ENCODE data around the gene MTMR4.
A peak's percentile ranks its signal among the peaks of the same experiment; 100 is the strongest.
"Not testable (repeated sequence)": the region's sequence is repeated elsewhere in the genome, so short reads cannot be mapped to it uniquely, and the experiment has no call there.

Gene MTMR4

DNA sequence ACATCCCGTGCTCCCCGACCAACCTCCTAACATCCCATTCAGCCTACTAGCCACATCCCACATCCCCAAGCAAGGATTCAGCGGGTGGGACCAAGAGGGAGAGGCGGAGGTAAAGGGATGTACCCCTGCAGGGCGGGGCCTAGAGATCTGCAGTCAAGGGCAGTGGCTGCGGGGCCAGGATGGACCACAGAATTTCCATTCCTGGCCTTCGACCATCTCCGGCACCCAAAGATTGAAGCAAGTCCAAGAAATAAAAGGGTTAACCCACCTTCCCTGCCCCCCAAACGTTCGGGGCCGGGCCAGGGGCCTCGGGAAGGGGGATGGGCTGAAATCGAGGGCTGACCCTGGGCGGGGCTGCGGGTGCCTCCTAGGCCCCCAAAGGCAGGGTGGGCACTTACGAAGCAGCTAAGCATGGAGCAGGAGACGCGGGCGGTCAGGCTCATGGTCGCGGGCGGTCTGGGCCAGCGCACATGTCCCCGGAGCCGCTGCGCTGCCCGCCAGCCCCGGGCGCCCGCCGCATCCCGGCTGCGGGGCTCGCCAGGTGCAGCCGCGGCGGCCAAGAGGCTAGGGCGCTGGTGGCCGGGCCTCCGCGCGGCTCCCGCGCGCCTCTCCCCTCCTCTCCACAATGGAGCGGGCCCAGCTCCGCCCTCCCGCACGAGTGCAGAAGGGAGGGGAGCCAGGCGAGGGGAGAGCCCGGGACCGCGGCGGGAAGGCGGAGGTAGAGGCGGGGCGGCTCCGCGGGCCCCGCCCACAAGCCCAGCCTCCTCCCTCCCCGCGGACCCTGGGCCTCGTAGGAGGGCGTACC, at the start of gene MTMR4:
MTMR4 (minus strand) TSS at position 674 of the 805 bp plus-strand sequence; CDS start at position 443, 231 bp downstream.
- DNase-seq (ENCODE audit: low read depth): peak; percentile 40

DNA sequence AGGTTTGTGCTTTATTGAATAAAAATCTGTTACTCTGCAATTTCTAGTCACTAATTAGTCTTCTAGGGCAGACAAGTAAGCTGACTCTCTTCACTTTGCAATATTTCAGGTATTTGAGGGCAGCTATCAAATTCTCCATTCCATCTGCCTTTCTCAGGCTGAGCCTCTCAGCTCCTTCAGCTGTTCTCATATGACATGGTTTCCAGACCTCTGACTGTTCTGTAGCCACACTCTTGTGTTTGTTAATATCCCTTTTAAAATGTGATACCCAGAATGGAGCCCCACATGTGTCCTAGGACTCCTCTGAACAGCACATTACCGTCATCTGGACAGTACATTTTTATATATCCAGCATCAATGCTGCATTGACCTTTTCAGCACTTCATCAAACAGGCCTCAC, 46.1 kb upstream of the MTMR4 start:
- no peak for DNase-seq (ENCODE audit: low read depth)

DNA sequence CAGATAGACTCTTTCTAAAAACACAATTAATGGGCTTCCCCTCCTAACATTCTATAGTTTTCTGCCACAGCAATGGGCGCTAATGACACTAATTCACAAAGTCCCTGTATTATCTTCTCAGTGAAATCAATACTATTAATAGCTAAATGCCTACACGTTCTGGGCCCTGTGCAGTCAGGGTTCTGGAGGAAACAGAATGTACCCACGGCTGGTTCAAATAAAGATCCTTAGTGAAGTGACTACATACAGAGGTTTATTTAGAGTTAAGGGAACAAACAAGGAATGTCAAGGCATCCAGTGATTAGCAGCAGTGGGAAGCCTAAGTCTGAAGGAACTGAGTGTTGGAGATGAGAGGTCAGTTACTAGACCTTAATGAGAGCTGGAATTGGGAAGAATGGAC, 43.5 kb upstream of the MTMR4 start:
- DNase-seq (ENCODE audit: low read depth): no peak

DNA sequence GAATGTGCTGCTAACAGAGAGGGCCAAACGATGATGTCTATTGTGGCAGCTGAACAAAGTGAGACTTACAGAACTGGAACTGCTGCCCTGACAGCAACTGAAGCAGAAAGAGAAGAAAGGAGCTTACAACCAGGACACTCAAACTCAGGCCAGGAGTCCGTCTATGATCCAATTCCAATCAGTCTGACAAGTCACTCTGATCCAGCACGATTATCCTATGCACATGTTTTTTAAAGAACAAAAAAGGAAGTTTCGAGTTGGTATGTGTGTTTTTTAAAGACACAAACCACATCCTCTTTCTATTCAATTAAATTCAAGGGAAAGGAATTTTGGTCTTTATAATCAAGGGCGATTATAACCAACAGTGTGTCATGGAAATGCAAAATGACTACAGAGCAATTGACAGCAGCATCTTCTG, 42.4 kb upstream of the MTMR4 start:
- DNase-seq (ENCODE audit: low read depth): no peak

DNA sequence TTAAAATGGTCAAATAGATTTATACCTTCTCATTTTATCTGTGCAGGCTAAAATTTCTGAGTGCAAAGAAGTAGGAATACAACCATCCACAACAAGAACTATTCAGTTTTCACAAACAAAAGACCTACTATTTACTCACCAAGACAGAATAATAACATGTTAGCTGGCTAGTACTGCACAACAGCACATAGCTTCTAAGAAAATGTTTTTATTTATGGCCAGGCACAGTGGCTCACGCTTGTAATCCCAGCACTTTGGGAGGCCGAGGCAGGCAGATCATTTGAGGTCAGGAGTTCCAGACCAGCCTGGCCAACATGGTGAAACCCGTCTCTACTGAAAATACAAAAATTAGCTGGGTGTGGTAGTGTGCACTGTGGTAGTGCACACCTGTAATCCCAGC, 40.7 kb upstream of the MTMR4 start:
- not testable (repeated sequence) for DNase-seq (ENCODE audit: low read depth)

DNA sequence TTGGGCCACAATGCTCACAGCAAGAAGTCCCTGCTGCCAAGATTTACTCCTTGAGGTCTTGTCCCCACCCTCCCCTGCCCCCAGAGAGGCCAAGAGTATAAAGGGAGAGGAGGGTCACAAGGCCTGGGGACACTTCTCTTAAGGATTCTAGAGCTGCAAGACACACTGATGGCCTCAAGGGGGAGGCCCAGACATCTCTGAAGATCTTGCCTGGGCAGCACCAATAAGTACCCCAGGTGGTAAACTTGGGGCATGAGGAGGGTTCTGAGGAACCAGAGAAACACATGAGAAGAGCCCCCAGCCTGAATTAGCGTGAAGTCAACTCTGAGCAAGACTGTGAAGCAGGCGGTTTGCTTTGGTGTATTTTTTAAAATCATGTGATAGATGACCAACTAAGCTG, 26.8 kb upstream of the MTMR4 start:
- DNase-seq (ENCODE audit: low read depth): no peak

DNA sequence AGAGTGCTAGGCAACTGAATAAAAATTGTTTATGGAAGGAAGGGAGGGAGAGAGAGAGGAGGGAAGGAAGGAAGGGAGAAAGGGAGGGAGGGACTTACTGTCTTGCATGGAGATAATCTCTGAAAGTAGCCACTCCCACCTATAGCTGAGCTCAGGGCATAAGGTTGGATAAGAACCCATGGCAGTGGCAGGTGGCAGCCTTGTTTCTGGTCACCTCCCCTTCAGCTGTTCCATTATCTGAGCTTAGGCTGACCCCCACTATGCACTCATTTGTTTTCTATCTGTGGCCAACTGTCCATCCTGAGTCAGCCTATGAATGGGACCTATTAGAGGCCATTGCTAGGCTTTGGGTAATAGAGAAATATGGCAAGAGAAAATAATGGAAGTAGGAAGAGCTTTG, 25.3 kb upstream of the MTMR4 start:
- DNase-seq (ENCODE audit: low read depth): no peak

DNA sequence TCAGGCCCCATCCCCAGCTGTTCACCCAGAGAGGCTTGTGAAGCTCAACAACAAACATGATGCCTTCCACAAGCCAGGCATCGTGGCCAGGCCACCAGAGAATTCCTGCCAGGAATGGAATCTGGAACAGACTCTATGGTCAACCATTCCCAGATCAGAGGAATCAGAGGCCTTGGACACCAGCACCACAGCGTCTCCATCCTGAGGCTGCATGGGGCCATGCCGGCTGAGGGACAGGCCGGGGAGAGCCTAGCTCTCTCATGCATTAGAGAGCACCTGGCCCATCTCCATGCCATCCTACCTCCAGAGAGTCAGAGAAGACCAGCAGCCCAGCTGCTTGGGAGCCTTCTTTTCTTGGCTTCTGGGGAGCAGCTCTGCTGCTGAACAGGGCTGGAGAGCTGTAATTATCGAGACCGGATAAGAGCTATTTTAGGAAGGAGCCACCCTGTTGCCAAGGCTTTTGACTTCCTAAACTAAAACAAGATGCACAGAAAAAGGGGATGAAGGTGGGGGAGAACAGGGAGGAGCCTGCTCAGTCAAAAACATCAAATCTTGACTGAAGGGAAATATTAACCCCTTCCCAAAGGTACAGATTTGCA, 24.5 kb upstream of the MTMR4 start:
- DNase-seq (ENCODE audit: low read depth): no peak

DNA sequence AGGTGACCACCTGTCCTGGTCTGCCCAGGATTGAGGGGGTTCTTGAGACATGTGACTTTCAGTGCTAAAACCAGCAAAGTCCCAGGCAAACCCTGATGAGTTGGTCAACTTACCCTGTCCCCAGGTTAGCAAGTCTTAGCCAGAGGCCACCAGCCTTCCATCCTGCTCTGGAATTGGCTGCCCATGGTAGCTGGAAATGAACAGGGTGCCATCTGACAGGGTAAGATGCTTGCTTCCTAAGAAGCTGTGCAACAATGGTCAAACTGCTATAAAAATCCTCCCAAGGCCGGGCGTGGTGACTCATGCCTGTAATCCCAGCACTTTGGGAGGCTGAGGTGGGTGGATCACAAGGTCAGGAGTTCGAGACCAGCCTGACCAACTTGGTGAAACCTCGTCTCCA, 22.8 kb upstream of the MTMR4 start:
- no peak for DNase-seq (ENCODE audit: low read depth)

DNA sequence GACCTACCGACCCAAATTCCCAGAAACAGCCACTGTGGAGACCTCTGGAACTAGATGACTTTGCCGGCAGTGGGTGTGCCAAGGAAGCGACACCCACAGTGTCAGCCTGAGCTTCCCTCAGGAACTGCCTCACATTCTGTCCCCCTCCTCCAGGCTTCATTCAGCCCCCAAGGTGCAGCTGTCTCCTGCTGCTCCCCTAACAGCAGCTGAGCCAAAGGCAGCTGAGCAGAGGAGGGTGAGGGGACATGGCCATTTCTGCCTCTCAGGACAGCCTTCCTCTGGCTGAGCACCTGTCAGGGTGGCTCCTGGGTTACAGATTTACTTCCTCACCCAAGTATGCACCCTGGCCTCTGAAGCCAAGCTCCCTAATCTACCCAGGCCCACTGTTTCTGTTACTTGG, 22.1 kb upstream of the MTMR4 start:
- DNase-seq (ENCODE audit: low read depth): no peak

DNA sequence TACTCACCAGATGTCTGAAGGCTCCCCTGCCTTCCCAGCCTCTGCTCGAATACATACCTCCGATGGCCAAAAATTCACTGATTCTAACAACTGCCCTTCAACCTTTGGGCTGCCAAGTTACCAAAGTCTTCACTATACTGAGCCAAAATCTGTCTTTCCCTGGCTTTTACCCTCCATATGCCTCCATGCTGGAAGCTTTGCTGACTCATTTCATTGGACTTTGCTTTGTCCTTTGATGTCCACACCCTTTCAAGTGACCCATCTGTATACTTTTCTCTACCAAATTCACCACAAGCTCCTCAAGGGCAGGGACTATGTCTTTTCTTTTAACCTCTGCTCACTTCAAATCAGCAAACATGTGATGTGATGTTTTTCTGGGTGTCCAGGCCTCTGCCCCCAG, 21.0 kb upstream of the MTMR4 start:
- no peak for DNase-seq (ENCODE audit: low read depth)

DNA sequence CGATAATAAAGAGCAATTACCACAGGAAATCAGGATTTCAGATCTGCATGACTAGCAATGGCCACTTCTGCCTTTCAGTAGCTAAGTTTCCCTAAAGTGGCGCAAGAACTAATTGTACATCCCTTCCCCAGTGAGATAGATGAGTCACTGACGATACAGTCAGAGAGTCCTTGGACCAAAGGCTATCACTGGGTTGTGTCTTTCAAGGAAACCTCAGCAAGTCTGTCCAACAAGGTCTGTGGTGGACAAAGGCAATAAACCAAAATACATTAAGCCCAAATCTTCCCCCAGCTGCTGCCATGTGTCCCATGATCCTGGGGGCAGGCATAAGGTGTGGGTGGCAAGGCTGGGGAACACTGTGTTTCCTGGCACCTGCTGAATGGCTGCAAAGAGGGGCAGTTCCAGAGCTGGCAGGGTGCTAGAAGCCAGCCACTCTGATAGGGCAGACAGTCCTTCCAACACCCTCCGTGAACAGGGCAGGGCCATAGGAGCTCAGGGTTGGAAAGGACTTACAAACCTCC, 20.5 kb upstream of the MTMR4 start:
- no peak for DNase-seq (ENCODE audit: low read depth)

DNA sequence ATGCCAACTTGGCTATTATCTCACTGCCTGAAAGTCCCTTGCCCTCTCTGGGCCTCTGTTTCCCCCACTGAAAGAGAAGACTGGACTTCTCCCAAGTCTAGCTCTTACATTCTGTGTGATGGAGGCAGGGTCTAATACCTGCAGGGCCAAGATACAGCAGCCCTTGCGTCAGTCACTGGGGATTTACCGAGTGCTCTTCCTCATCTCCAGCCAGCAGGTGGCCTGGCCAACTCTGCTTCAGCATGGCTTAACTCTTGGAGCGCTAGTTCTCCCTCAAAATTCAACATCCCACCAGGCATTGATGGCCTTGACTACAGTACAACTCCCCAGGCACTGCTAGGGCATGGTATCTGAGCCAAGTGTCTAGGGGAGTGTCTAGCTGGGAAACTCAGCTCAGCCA, 19.9 kb upstream of the MTMR4 start:
- DNase-seq (ENCODE audit: low read depth): no peak

DNA sequence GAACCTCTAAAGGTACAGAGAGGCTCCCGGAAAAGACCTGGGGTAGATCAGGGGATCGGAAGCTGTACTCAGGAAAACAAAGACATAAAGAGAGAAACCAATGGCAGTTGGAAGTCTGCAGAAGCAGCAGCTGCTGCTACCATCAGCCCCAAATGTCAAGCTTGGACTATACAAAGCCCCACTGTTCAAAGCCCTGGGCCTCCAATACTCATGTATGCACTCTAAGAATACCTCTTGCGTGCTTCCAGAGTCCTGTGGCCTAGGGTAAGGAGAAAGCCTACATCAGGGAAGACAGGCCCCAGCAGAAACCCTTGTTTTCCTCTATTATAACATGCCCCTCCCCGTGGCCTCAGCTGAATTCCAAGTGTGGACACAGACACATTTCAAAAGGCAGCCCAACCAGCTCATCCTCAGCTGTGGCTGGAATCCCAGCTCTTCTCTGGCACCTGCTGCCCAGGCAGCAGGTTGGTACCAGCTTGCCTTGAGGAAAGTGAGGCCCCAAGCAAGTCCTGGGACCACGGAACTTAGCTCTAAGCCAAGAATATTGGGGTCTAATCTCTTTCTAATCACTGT, 19.3 kb upstream of the MTMR4 start:
- no peak for DNase-seq (ENCODE audit: low read depth)

DNA sequence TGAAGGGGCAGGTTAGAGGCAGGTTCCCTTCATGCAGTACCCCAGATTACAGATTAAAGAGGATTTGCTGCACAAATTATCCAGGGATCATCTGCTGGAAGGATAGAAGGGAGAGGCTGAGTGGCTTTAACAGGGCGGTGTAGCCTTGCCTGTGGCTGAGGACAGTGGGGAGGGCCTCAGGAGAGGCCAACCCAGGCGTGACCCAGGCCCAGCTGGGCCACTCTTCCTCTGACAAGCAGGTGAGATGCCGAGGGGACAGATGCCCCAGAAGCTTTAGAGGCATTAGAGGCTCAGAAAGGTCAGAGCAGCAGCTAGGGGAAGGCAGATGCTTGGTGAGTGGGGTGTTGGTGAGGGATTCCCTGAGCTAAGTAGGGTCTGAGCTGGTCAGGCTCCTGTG, 18.1 kb upstream of the MTMR4 start:
- DNase-seq (ENCODE audit: low read depth): no peak

DNA sequence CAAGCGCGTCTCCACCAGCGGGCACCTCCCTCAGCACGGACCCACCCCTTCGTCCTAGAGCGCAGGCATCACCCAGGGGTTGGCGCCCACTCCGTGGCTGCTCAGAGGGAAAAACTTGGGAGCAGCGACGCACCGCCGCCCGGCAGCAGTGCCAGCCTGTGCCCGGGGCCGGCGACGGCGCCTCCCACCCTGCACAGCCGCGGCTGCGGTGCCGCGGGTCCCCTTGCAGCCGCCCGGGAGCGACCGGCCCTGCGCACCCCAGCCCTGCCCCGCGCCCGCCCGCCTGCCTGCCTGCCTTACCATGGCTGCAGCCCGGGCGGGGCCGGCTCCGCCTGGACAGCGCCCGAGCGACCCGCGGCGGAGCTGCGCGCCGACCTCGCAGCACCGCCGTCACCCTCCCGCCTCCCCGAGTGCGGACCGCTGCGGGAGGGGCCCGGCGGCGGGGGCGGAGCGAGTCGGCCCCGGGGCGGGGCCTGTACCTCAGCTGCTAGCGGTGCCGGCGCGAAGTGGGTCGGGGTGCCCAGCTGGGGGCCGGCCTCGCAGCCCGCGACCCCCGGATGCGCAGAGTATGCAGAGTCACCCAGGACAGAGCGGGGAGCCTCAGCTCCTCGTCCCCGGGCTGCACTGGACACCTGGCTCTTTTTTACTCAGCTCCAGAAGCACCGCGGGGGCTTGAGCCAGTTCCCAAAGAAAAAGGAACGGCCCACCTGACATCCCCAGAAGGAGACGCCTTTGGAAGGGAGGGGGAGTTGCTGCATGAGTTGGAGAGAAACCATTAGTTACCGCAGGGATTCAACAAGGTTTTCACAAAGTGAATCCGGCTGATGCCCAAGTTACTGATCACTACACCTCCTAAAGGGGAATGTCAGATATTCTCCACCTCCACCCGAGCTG, 17.5 kb upstream of the MTMR4 start:
- no peak for DNase-seq (ENCODE audit: low read depth)

DNA sequence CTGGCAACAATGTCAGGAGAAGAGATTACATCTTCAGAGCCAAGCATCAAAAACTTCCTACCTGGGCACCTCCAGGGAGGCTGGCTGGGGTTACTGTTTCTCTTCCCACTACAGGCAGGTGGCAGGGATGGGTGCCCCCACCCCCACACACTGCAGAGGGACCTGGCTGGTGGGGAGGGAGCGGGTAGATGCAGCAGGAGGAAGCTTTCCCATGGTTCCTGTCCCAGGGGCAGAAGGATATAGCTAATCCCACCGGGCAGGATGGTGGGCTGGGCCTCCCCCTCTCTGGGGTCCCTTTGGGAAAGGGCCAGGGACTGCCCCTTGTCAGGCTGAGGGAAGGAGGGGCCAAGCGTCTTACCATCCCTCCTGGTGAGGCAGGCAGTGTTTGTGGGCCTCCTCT, 16.7 kb upstream of the MTMR4 start:
- no peak for DNase-seq (ENCODE audit: low read depth)

DNA sequence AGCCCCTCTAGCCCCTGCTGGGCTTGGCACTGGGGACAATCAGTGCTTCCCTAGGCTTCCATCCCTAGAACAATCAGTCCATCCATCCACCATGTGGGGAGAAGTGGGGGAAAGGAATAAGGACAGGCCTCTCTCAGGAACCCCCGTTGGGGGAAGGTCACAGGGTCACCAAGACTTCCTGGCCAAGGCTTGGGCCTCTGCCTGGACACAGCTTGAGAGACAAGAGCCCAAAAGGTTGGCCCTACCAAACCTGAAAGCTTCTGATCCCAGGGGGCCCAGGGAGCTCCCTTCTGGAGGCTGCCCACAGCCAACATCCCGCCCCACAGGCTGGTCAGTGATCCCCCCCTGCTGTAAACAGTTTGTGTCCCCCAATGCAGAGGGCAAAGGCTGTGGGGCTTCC, 16.2 kb upstream of the MTMR4 start:
- no peak for DNase-seq (ENCODE audit: low read depth)

DNA sequence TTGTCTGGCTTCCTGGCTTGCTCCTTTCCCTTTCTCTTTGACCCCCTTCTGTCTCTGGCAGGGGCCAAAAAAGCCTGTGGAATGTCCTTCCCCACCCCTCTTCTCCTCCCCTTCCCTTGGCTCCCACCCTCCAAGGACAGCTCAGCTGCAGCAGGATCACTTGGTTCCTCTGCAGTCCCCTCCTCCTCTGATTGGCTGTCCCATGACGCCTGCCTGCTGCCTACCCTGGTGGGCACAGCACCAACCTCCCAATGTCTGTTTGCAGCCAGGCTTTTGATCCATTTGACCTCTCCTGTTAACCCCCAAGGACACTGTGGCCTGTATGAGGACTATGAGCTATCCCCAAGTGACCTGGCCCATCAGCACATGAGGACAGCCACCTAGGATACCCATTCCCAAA, 14.8 kb upstream of the MTMR4 start:
- no peak for DNase-seq (ENCODE audit: low read depth)

DNA sequence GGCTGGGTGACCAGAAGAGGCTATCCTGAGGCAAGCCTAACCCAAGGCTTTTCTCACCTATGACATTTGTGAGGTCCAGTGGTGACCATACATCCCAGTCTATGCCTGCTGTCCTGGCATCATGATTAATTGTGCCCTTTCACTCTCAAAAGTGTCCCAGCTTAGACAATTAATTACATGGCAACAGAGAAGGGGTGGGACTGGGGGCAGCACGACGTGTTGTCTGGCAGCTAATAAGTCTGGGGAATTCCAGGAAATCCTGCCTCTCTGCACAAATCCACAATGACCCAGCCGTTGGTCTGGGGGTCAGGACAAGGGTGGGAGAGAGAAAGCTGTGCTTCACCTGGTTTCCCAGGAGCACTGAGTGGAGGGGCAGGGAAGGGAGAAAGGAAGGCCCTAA, 14.0 kb upstream of the MTMR4 start:
- no peak for DNase-seq (ENCODE audit: low read depth)

DNA sequence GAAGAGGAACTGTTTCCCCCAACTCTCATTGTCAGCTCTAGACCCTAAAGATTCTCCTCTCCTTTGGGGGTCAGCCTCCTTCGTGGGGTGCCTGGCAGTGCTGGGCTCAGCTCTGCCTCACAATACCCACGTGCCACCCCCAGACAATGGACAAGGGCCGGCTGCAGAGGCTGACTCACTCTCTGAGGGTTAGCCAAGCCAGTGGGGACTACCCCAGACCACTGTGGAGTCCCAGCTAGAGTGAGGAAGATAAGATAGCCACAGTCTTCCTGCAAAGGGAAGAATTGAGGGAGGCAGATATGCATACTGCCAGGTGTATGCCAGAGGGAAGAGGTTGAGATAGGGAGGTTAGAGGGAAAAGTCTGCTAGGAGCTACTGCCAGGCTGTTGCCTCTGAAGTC, 13.5 kb upstream of the MTMR4 start:
- no peak for DNase-seq (ENCODE audit: low read depth)

DNA sequence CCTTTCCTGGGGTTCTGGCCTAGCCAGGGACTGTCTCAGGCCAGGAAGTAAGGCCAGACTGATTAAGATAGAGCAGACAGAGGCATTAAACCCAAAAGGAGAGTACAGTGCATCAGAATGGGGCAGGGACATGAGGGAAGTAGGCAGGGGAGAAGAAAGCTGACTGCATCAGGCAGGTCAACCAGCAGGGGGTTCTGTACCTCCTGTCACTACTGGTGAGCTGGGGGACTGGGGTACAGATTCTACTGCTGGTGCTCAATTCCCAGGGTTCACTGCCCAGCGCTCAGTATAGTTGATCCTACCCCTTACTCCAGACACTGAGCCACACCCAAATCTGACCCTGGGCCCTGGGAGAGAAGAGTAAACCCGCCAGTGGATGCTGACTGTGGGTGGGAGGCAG, 12.9 kb upstream of the MTMR4 start:
- no peak for DNase-seq (ENCODE audit: low read depth)
